NCI-H2171 treated with DMSO at 0.1 percent for 48 hours (cell line): ENCODE measurements around the gene DCP2.

Experiments
- DNase-seq: peaks from one replicate; lab custom pipeline; 2025; lab: John Stamatoyannopoulos, UW

The DCP2 gene

GRCh38 chr5:113020461-113021273 lies 44.1 kb downstream of the DCP2 start:
- no peak for DNase-seq

- no peak for DNase-seq
Measured at GRCh38 chr5:113022661-113023060, 46.1 kb downstream of the DCP2 start.

- no peak for DNase-seq
Measured at GRCh38 chr5:113024076-113024697, 47.6 kb downstream of the DCP2 start.

- no peak for DNase-seq
Measured at GRCh38 chr5:113025596-113025995, 49.0 kb downstream of the DCP2 start.

GRCh38 chr5:113026211-113026610 lies 49.6 kb downstream of the DCP2 start:
- no peak for DNase-seq

- DNase-seq = no peak
Measured at GRCh38 chr5:113027015-113027414, 50.4 kb downstream of the DCP2 start.

GRCh38 chr5:113027431-113027830 lies 50.8 kb downstream of the DCP2 start:
- DNase-seq = no peak

- DNase-seq = no peak
Measured at GRCh38 chr5:113029614-113030013, 53.0 kb downstream of the DCP2 start.

GRCh38 chr5:113031104-113031503 lies 54.5 kb downstream of the DCP2 start:
- DNase-seq = no peak

- DNase-seq = no peak
Measured at GRCh38 chr5:113031557-113031956, 55.0 kb downstream of the DCP2 start.

GRCh38 chr5:113034182-113034773 lies 57.7 kb downstream of the DCP2 start:
- no peak for DNase-seq

GRCh38 chr5:113035096-113035495 lies 58.5 kb downstream of the DCP2 start:
- no peak for DNase-seq

GRCh38 chr5:113036321-113036720 lies 59.7 kb downstream of the DCP2 start:
- DNase-seq = no peak

GRCh38 chr5:113036826-113037225 lies 60.2 kb downstream of the DCP2 start:
- no peak for DNase-seq

- no peak for DNase-seq
Measured at GRCh38 chr5:113038136-113038535, 61.5 kb downstream of the DCP2 start.

- DNase-seq = no peak
Measured at GRCh38 chr5:113038714-113039113, 62.1 kb downstream of the DCP2 start.

GRCh38 chr5:113039229-113039933 lies 62.8 kb downstream of the DCP2 start:
- peak; percentile 78 for DNase-seq

- DNase-seq = peak; percentile 78
Measured at GRCh38 chr5:113039934-113040285, 63.3 kb downstream of the DCP2 start.

- no peak for DNase-seq
Measured at GRCh38 chr5:113040672-113041260, 64.2 kb downstream of the DCP2 start.

GRCh38 chr5:113042491-113043243 lies 66.1 kb downstream of the DCP2 start:
- DNase-seq = no peak

GRCh38 chr5:113043491-113043931 lies 66.9 kb downstream of the DCP2 start:
- DNase-seq = no peak
